ENCODE measurements around the gene ANKRD49.

Gene ANKRD49

GRCh38 chr11:94546886-94547285, 53.1 kb downstream of the ANKRD49 start:
- no peak for DNase-seq (ENCODE audit: low read depth)
- no peak overlapping the region for H3K4me3 ChIP-seq (replicated peaks; ENCODE audit: low read depth, low read length)
- TF ChIP-seq, protein P1, sequence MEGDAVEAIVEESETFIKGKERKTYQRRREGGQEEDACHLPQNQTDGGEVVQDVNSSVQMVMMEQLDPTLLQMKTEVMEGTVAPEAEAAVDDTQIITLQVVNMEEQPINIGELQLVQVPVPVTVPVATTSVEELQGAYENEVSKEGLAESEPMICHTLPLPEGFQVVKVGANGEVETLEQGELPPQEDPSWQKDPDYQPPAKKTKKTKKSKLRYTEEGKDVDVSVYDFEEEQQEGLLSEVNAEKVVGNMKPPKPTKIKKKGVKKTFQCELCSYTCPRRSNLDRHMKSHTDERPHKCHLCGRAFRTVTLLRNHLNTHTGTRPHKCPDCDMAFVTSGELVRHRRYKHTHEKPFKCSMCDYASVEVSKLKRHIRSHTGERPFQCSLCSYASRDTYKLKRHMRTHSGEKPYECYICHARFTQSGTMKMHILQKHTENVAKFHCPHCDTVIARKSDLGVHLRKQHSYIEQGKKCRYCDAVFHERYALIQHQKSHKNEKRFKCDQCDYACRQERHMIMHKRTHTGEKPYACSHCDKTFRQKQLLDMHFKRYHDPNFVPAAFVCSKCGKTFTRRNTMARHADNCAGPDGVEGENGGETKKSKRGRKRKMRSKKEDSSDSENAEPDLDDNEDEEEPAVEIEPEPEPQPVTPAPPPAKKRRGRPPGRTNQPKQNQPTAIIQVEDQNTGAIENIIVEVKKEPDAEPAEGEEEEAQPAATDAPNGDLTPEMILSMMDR (IDR thresholded peaks at IDR 0.05; ENCODE audit: low read length, missing control alignments) = no peak

DNA sequence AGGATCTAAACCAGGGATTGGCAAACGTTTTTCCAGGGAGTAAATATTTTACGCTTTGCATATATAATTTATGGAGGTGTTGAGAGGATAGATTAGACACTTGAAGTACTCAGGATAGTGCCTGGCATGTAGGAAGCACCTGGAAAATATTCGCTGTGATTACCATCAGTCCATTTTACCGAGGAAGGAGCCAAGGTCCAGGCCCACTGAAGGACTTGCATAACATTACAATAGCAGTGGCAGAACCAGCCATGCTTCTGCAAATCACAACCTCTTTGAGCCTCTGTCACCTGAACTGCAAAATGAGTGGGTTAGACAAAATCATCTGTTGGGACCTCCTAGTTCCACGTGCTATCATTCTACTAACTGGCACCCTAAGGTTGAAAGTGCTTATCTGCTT, 55.4 kb downstream of the ANKRD49 start:
- H3K4me3 ChIP-seq (replicated peaks; ENCODE audit: low read depth, low read length) = no peak overlapping the region
- TF ChIP-seq, protein P1 (IDR thresholded peaks at IDR 0.05; ENCODE audit: low read length, missing control alignments) = no peak
- DNase-seq (ENCODE audit: low read depth) = no peak
